ENCODE measurements around the gene AKR1C8. TPM values are rescaled to one million over a fixed set of nuclear protein-coding genes. Genes with fewer than 3 reads are reported as not detected.

AKR1C8 gene
- total and polyA plus RNA-seq, 2 experiments from 2014 or later = not detected

- no peak for DNase-seq
- 8 to 18% methylated on average over 1 of the region's 1 CpG for WGBS, 2 experiments (ENCODE audit: low coverage in 1 of 2, low lambda C conversion rate in 2 of 2, missing lambda C conversion rate in 2 of 2)
- Histone ChIP-seq H2AFZ (no peak overlapping the region), H3K4me3 (no peak overlapping the region), H3K79me2 (ENCODE audit: insufficient read depth) (no peaks in the 10 kb centered on the region), H3K4me1 (ENCODE audit: insufficient read depth) (no peaks in the 10 kb centered on the region), H3K27ac (no peak overlapping the region), H3K9me2 (ENCODE audit: insufficient read depth) (no peaks in the 10 kb centered on the region), H3K9me3 (ENCODE audit: low read depth) (no peaks in the 10 kb centered on the region), H3K9ac (no peak overlapping the region), H3F3A (ENCODE audit: insufficient read depth) (no peaks in the 10 kb centered on the region), H3K36me3 (ENCODE audit: low read depth) (no peaks in the 10 kb centered on the region), H3K4me2 (ENCODE audit: unreplicated experiment) (no peak overlapping the region), H3K27me3 (replicated peaks; ENCODE audit: insufficient read depth) (no peaks in the 10 kb centered on the region), H4K20me1 (ENCODE audit: insufficient read depth) (no peaks in the 10 kb centered on the region)
- no peak for TF ChIP-seq EZH2phosphoT487 (IDR thresholded peaks at IDR 0.05; ENCODE audit: insufficient read depth, low read depth)
- no peak for TF ChIP-seq EZH2 (IDR thresholded peaks at IDR 0.05; ENCODE audit: insufficient read depth, poor library complexity, severe bottlenecking)
- in situ Hi-C loops (cut with MboI) = no loop called here
These were observed 29.0 kb downstream of the AKR1C8 start for GRCh38 chr10:5155951-5156350.

GRCh38 chr10:5151076-5151475 lies 33.9 kb downstream of the AKR1C8 start:
- no peak for DNase-seq
- H3K36me3 ChIP-seq (ENCODE audit: low read depth) = no peaks in the 10 kb centered on the region
- no peaks in the 10 kb centered on the region for H3K79me2 ChIP-seq (ENCODE audit: insufficient read depth)
- no peak overlapping the region for H3K9ac ChIP-seq
- no peak overlapping the region for H2AFZ ChIP-seq
- TF ChIP-seq EZH2phosphoT487 (IDR thresholded peaks at IDR 0.05; ENCODE audit: insufficient read depth, low read depth) (no peak), EZH2 (IDR thresholded peaks at IDR 0.05; ENCODE audit: insufficient read depth, poor library complexity, severe bottlenecking) (no peak)
- H3K4me1 ChIP-seq (ENCODE audit: insufficient read depth) = no peaks in the 10 kb centered on the region
- no peak overlapping the region for H3K4me2 ChIP-seq (ENCODE audit: unreplicated experiment)
- H3K27me3 ChIP-seq (replicated peaks; ENCODE audit: insufficient read depth) = no peaks in the 10 kb centered on the region
- 81 to 94% methylated on average over 3 of the region's 3 CpGs for WGBS, 2 experiments (ENCODE audit: low coverage in 1 of 2, low lambda C conversion rate in 2 of 2, missing lambda C conversion rate in 2 of 2)
- no peaks in the 10 kb centered on the region for H3K9me3 ChIP-seq (ENCODE audit: low read depth)
- no peaks in the 10 kb centered on the region for H4K20me1 ChIP-seq (ENCODE audit: insufficient read depth)
- H3K4me3 ChIP-seq = no peak overlapping the region
- in situ Hi-C loops (cut with MboI) = no loop called here
- no peak overlapping the region for H3K27ac ChIP-seq
- H3K9me2 ChIP-seq (ENCODE audit: insufficient read depth) = no peaks in the 10 kb centered on the region
- H3F3A ChIP-seq (ENCODE audit: insufficient read depth) = no peaks in the 10 kb centered on the region

- H3K4me1 ChIP-seq (ENCODE audit: insufficient read depth) = no peaks in the 10 kb centered on the region
- in situ Hi-C loops (cut with MboI) = no loop called here
- no peaks in the 10 kb centered on the region for H3K79me2 ChIP-seq (ENCODE audit: insufficient read depth)
- no peak overlapping the region for H2AFZ ChIP-seq
- H3K4me3 ChIP-seq = no peak overlapping the region
- no peaks in the 10 kb centered on the region for H4K20me1 ChIP-seq (ENCODE audit: insufficient read depth)
- no peak for DNase-seq
- H3K9me2 ChIP-seq (ENCODE audit: insufficient read depth) = no peaks in the 10 kb centered on the region
- H3K27ac ChIP-seq = no peak overlapping the region
- no peak overlapping the region for H3K4me2 ChIP-seq (ENCODE audit: unreplicated experiment)
- no peaks in the 10 kb centered on the region for H3K9me3 ChIP-seq (ENCODE audit: low read depth)
- no peak for TF ChIP-seq EZH2phosphoT487 (IDR thresholded peaks at IDR 0.05; ENCODE audit: insufficient read depth, low read depth)
- TF ChIP-seq EZH2 (IDR thresholded peaks at IDR 0.05; ENCODE audit: insufficient read depth, poor library complexity, severe bottlenecking) = no peak
- 19 to 34% methylated on average over 1 of the region's 1 CpG for WGBS, 2 experiments (ENCODE audit: low coverage in 1 of 2, low lambda C conversion rate in 2 of 2, missing lambda C conversion rate in 2 of 2)
- H3K36me3 ChIP-seq (ENCODE audit: low read depth) = no peaks in the 10 kb centered on the region
- H3K9ac ChIP-seq = no peak overlapping the region
- H3F3A ChIP-seq (ENCODE audit: insufficient read depth) = no peaks in the 10 kb centered on the region
- H3K27me3 ChIP-seq (replicated peaks; ENCODE audit: insufficient read depth) = no peaks in the 10 kb centered on the region
These were observed 36.3 kb downstream of the AKR1C8 start for GRCh38 chr10:5148678-5149032.

DNA sequence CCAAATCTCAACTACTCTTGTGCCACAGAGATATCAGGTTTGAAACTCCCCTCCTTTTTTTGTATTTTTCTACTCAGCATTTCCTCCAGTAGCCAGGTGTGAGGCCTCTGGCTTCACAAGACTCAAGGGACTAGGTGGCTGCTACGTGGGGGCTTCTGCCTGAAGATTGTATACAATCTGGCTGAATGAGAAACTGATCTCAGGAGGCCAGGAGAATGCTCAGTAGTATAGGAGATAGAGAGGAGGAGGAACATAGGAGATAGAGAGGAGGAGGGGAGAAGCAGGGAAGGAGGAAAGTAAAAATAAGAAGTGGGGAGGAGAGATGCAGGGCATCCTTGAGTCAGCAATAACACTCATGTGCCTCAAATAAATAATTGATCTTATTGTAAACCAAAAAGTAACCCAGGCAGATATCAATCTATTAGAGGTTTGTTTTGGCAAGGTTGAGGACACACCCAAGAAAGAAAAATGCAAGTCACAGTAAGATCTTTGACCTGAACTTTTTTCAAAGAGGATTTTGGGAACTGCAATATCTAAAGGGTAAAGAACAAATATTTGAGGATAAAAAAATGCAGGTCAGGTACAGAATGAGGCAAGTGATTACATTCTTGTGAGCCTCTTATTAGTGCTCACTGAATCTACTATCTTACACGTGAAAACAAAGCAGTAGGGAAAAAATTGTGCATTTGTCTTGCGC lies 36.8 kb downstream of the AKR1C8 start:
- H3K4me2 ChIP-seq (ENCODE audit: unreplicated experiment) = no peak overlapping the region
- H3K4me1 ChIP-seq (ENCODE audit: insufficient read depth) = no peaks in the 10 kb centered on the region
- no peak overlapping the region for H3K4me3 ChIP-seq
- H3K27ac ChIP-seq = no peak overlapping the region
- H3F3A ChIP-seq (ENCODE audit: insufficient read depth) = no peaks in the 10 kb centered on the region
- no peak overlapping the region for H2AFZ ChIP-seq
- no peaks in the 10 kb centered on the region for H3K79me2 ChIP-seq (ENCODE audit: insufficient read depth)
- no peaks in the 10 kb centered on the region for H3K36me3 ChIP-seq (ENCODE audit: low read depth)
- H3K9me2 ChIP-seq (ENCODE audit: insufficient read depth) = no peaks in the 10 kb centered on the region
- no peak for DNase-seq
- in situ Hi-C loops (cut with MboI) = no loop called here
- TF ChIP-seq EZH2 (IDR thresholded peaks at IDR 0.05; ENCODE audit: insufficient read depth, poor library complexity, severe bottlenecking) = no peak
- no peak for TF ChIP-seq EZH2phosphoT487 (IDR thresholded peaks at IDR 0.05; ENCODE audit: insufficient read depth, low read depth)
- H3K27me3 ChIP-seq (replicated peaks; ENCODE audit: insufficient read depth) = no peaks in the 10 kb centered on the region
- H3K9ac ChIP-seq = no peak overlapping the region
- H4K20me1 ChIP-seq (ENCODE audit: insufficient read depth) = no peaks in the 10 kb centered on the region
- 27 to 33% methylated on average over 3 of the region's 3 CpGs for WGBS, 2 experiments (ENCODE audit: low coverage in 1 of 2, low lambda C conversion rate in 2 of 2, missing lambda C conversion rate in 2 of 2)
- no peaks in the 10 kb centered on the region for H3K9me3 ChIP-seq (ENCODE audit: low read depth)

Data from GM23248 (cell line).